Liver (tissue), 9 donors: Measurements from ENCODE around the gene EPS8L1. TPM values are rescaled to one million over a fixed set of nuclear protein-coding genes. Genes with fewer than 3 reads are reported as not detected.
"Not testable (repeated sequence)": the region's sequence is repeated elsewhere in the genome, so short reads cannot be mapped to it uniquely, and the experiment has no call there.

Source experiments
- DNase-seq: peaks from one replicate; pipeline ENCODE4 v3.0.0-alpha.2; 2017; ENCODE audit warnings: low spot score
- H3K27ac ChIP-seq, 2 donors: one replicate each; pipeline ENCODE4 v1.7.0; 2013; ENCODE audit warnings: inconsistent platforms in 2 of 2, low read length in 2 of 2, control low read depth in 1 of 2, low read depth in 1 of 2, mild to moderate bottlenecking in 1 of 2
- H3K27me3 ChIP-seq, 4 donors: one replicate each; pipeline versions ENCODE4 v1.6.1 to v1.7.0; 2013; ENCODE audit warnings: low read length in 3 of 4, inconsistent platforms in 1 of 4, mild to moderate bottlenecking in 1 of 4, moderate library complexity in 1 of 4; ENCODE audit not compliant: control insufficient read depth in 4 of 4, insufficient read depth in 4 of 4
- H3K36me3 ChIP-seq, 4 donors: one replicate each; pipeline versions ENCODE4 v1.6.1 to v1.7.0; 2013; ENCODE audit warnings: low read length in 3 of 4, mild to moderate bottlenecking in 3 of 4, low read depth in 1 of 4, moderate library complexity in 1 of 4; ENCODE audit not compliant: control insufficient read depth in 4 of 4, insufficient read depth in 3 of 4
- H3K4me1 ChIP-seq, 4 donors: one replicate each; pipeline versions ENCODE4 v1.6.1 to v1.7.0; 2013; ENCODE audit warnings: low read length in 3 of 4, mild to moderate bottlenecking in 3 of 4, moderate library complexity in 1 of 4; ENCODE audit not compliant: control insufficient read depth in 4 of 4, insufficient read depth in 4 of 4
- H3K4me3 ChIP-seq, 3 donors: one replicate each; pipeline versions ENCODE4 v1.6.1 to v1.7.0; 2013; ENCODE audit warnings: low read length in 3 of 3, control low read depth in 1 of 3, low read depth in 1 of 3, mild to moderate bottlenecking in 1 of 3
- H3K9ac ChIP-seq, 2 donors: one replicate each; pipeline ENCODE4 v1.7.0; 2013; ENCODE audit warnings: low read length in 2 of 2, mild to moderate bottlenecking in 2 of 2, moderate library complexity in 2 of 2, control low read depth in 1 of 2, low read depth in 1 of 2
- H3K9me3 ChIP-seq, 4 donors: one replicate each; pipeline versions ENCODE4 v1.6.1 to v1.7.0; 2013; ENCODE audit warnings: low read length in 3 of 4; ENCODE audit not compliant: control insufficient read depth in 4 of 4
- EGR1 ChIP-seq, 2 donors: IDR thresholded peaks; 2 replicates each; pipeline ENCODE4 v1.6.1; 2016 to 2018; ENCODE audit warnings: antibody characterized with exemption in 2 of 2, low read depth in 2 of 2
- FOXA1 ChIP-seq: IDR thresholded peaks from 2 replicates; pipeline ENCODE4 v1.6.1; 2016; ENCODE audit warnings: antibody characterized with exemption
- FOXA2 ChIP-seq: IDR thresholded peaks from 2 replicates; pipeline ENCODE4 v1.6.1; 2016; ENCODE audit warnings: antibody characterized with exemption
- HNF4A ChIP-seq, 2 donors: conservative IDR thresholded peaks; 2 replicates each; pipeline ENCODE4 v1.6.1; 2016; ENCODE audit warnings: antibody characterized with exemption in 2 of 2, mild to moderate bottlenecking in 2 of 2
- HNF4G ChIP-seq: IDR thresholded peaks from 2 replicates; pipeline ENCODE4 v1.6.1; 2016; ENCODE audit warnings: antibody characterized with exemption
- NR2F2 ChIP-seq: IDR thresholded peaks from 2 replicates; pipeline ENCODE4 v1.6.1; 2016; ENCODE audit warnings: antibody characterized with exemption
- RAD21 ChIP-seq, 2 donors: IDR thresholded peaks; 2 replicates each; pipeline ENCODE4 v1.6.1; 2016; ENCODE audit warnings: antibody characterized with exemption in 2 of 2, mild to moderate bottlenecking in 2 of 2
- RXRA ChIP-seq, 2 donors: IDR thresholded peaks; 2 replicates each; pipeline ENCODE4 v1.6.1; 2017 to 2018; ENCODE audit warnings: antibody characterized with exemption in 2 of 2, mild to moderate bottlenecking in 1 of 2
- SP1 ChIP-seq: IDR thresholded peaks from 2 replicates; pipeline ENCODE4 v1.6.1; 2018; ENCODE audit warnings: antibody characterized with exemption, mild to moderate bottlenecking
- TAF1 ChIP-seq: conservative IDR thresholded peaks from 2 replicates; pipeline ENCODE4 v1.6.1; 2016; ENCODE audit warnings: antibody characterized with exemption, mild to moderate bottlenecking
- WGBS: extraction: QIAGEN DNeasy Blood & Tissue Kit; methylation state at CpG from one replicate; pipeline ENCODE4 v1.1.7; 2013; 5-methylcytosine and 5-hydroxymethylcytosine counted together
- polyA plus RNA-seq, 2 donors: library from polyadenylated mRNA; stranded (reverse) in 1 of 2; unstranded in 1 of 2; fragments of 200-250 nt in 1 of 2; fragments of >200 nt in 1 of 2; fragmentation: Nextera tagmentation in 1 of 2; extraction: Ambion mirVana in 1 of 2; gene quantifications; one replicate each; pipeline versions ENCODE4 v1.2.1 to v1.2.3, GENCODE V29; 2013 to 2015
- total RNA-seq, 2 donors: library from RNA; depleted of rRNA; stranded (reverse); fragments of >200 nt; gene quantifications; one replicate each; pipeline ENCODE4 v1.2.3, GENCODE V29; 2014
- TF ChIP-seq, protein P1 (sequence below): IDR thresholded peaks from 2 replicates; pipeline ENCODE4 v1.6.1; 2016; ENCODE audit warnings: antibody characterized with exemption
- TF ChIP-seq, protein P2 (sequence below): IDR thresholded peaks from 2 replicates; pipeline ENCODE4 v1.6.1; 2016; ENCODE audit warnings: antibody characterized with exemption, mild to moderate bottlenecking
- donor health status: healthy.
- donor health status: healthy.
- donor health status: healthy.
- donor health status: healthy.
- donor health status: healthy.

The EPS8L1 gene
- total and polyA plus RNA-seq, 4 donors, result 0.40 to 1.5 (median 0.87) TPM

DNA sequence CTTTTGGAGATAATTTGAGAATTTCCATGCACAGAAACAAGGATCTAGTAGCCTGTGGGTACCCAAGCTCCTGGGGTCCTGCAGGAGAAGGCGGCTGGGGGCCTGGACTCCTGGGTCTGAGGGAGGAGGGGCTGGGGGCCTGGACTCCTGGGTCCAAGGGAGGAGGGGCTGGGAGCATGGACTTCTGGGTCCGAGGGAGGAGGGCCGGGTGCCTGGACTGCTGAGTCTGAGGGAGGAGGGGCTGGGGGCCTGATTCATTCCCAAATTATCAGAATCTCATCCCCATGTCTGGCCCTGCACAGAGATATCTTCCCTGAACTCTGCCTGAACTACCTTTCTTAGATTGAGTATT lies 12.2 kb upstream of the EPS8L1 start:
- DNase-seq, result no peak
- peak overlapping the region in 1 of 3 donors; percentile 78 for H3K4me3 ChIP-seq
- WGBS, result 77% methylated on average over 3 of the region's 3 CpGs
- H3K27me3 ChIP-seq, result peaks cover 0 to 2% (median 0%) of the 10 kb centered on the region in 4 donors
- H3K36me3 ChIP-seq, result peaks cover 0 to 4% (median 2%) of the 10 kb centered on the region in 4 donors
- H3K27ac ChIP-seq, result no peak overlapping the region
- H3K9ac ChIP-seq, result no peak overlapping the region
- H3K4me1 ChIP-seq, result peaks cover 0 to 7% (median 2%) of the 10 kb centered on the region in 4 donors
- H3K9me3 ChIP-seq, result no peaks in the 10 kb centered on the region
- no peak for TF ChIP-seq EGR1 (IDR thresholded peaks at IDR 0.05; ENCODE audit: low read depth in 2 of 2)
- no peak for TF ChIP-seq FOXA1
- TF ChIP-seq SP1, result no peak
- no peak for TF ChIP-seq RAD21 (IDR thresholded peaks at IDR 0.05)
- TF ChIP-seq HNF4G, result no peak
- TF ChIP-seq, protein P1, sequence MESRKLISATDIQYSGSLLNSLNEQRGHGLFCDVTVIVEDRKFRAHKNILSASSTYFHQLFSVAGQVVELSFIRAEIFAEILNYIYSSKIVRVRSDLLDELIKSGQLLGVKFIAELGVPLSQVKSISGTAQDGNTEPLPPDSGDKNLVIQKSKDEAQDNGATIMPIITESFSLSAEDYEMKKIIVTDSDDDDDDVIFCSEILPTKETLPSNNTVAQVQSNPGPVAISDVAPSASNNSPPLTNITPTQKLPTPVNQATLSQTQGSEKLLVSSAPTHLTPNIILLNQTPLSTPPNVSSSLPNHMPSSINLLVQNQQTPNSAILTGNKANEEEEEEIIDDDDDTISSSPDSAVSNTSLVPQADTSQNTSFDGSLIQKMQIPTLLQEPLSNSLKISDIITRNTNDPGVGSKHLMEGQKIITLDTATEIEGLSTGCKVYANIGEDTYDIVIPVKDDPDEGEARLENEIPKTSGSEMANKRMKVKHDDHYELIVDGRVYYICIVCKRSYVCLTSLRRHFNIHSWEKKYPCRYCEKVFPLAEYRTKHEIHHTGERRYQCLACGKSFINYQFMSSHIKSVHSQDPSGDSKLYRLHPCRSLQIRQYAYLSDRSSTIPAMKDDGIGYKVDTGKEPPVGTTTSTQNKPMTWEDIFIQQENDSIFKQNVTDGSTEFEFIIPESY, result no peak
- no peak for TF ChIP-seq TAF1
- TF ChIP-seq RXRA (IDR thresholded peaks at IDR 0.05), result no peak
- no peak for TF ChIP-seq NR2F2
- TF ChIP-seq HNF4A (conservative IDR thresholded peaks at IDR 0.05), result no peak

DNA sequence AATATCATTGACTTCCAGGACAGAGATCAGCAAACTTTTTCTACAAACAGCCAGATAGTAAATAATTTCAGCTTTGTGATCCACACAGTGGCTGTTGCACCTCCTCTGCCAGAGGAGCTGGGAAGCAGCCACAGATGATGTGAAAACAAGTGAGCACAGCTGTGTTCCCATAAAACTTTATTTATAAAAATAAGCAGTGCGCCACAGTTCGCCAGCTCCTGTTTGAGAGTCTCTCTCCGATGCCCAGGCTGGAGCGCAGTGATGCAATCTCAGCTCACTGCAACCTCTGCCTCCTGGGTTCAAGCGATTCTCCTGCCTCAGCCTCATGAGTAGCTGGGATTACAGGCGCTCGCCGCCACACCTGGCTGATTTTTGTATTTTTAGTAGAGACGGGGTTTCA lies 10.2 kb upstream of the EPS8L1 start:
- H3K36me3 ChIP-seq, H3K4me3 ChIP-seq, H3K9ac ChIP-seq, H3K27ac ChIP-seq, DNase-seq, H3K9me3 ChIP-seq, H3K27me3 ChIP-seq, H3K4me1 ChIP-seq: not testable (repeated sequence)
- WGBS, result 80% methylated on average over 9 of the region's 9 CpGs

DNA sequence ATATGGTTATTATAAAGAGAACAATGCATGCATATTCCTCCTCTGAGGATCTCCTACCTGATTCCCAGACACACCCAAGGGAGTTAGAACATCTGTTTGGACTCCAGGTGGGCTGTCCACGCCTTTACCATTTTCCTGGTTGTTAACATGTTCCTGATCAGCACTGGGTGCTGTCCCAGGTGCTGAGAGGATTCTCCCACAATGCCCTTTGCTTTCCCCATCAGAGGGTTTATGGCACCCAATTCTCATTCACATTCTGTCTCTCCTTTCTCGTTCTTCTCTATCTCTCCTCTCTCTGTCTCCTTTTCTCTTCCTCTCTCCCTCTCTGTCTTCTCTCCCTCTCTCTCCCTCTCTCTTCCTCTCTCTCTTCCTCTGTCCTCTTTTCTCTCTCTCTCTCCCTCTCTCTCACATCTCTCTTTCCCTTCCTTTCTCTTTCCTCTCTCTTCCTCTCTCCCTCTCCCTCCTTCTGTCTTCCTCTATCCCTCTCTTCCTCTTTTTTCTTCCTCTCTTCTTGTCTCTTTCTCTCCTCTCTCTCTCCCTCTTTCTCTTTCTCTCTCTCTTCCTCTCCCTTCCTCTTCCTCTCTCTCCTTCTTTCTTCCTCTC lies 9.5 kb upstream of the EPS8L1 start:
- Histone ChIP-seq H3K36me3 (no peaks in the 10 kb centered on the region), H3K4me3 (no peak overlapping the region), H3K4me1 (peaks cover 0 to 7% (median 2%) of the 10 kb centered on the region in 4 donors), H3K9me3 (no peaks in the 10 kb centered on the region), H3K27me3 (peaks cover 0 to 8% (median 3%) of the 10 kb centered on the region in 4 donors), H3K27ac (no peak overlapping the region), H3K9ac (no peak overlapping the region)
- 22% methylated on average over 2 of the region's 2 CpGs for WGBS
- TF ChIP-seq, protein P2, sequence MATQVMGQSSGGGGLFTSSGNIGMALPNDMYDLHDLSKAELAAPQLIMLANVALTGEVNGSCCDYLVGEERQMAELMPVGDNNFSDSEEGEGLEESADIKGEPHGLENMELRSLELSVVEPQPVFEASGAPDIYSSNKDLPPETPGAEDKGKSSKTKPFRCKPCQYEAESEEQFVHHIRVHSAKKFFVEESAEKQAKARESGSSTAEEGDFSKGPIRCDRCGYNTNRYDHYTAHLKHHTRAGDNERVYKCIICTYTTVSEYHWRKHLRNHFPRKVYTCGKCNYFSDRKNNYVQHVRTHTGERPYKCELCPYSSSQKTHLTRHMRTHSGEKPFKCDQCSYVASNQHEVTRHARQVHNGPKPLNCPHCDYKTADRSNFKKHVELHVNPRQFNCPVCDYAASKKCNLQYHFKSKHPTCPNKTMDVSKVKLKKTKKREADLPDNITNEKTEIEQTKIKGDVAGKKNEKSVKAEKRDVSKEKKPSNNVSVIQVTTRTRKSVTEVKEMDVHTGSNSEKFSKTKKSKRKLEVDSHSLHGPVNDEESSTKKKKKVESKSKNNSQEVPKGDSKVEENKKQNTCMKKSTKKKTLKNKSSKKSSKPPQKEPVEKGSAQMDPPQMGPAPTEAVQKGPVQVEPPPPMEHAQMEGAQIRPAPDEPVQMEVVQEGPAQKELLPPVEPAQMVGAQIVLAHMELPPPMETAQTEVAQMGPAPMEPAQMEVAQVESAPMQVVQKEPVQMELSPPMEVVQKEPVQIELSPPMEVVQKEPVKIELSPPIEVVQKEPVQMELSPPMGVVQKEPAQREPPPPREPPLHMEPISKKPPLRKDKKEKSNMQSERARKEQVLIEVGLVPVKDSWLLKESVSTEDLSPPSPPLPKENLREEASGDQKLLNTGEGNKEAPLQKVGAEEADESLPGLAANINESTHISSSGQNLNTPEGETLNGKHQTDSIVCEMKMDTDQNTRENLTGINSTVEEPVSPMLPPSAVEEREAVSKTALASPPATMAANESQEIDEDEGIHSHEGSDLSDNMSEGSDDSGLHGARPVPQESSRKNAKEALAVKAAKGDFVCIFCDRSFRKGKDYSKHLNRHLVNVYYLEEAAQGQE, result peak; percentile 73
- TF ChIP-seq FOXA2, result no peak
- DNase-seq, result no peak
